ENCODE results near the gene ATP6V1D.

The ATP6V1D gene

DNA sequence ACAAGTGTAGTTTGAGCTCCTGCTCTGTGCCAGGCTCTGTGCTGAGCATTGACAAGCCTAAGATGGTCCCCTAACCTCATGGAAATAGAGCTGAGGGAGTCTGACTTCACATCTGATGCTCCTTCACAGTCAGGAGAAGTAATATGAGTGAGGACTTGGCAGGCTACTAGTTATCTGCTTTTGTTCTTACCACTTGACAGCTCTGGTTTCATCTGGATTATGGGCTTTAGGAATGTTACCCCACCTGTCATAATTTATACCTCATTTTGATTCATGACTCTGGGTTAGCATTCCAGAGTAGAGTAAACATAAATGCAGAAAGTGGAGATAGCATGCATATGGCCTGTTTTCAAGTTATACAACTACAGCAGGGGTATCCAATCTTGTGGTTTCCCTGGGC lies 40.5 kb downstream of the ATP6V1D start:
- H3K4me1 Mint-ChIP-seq, result peaks cover 4% of the 10 kb centered on the region
- H3K9me3 Mint-ChIP-seq, result no peaks in the 10 kb centered on the region

DNA sequence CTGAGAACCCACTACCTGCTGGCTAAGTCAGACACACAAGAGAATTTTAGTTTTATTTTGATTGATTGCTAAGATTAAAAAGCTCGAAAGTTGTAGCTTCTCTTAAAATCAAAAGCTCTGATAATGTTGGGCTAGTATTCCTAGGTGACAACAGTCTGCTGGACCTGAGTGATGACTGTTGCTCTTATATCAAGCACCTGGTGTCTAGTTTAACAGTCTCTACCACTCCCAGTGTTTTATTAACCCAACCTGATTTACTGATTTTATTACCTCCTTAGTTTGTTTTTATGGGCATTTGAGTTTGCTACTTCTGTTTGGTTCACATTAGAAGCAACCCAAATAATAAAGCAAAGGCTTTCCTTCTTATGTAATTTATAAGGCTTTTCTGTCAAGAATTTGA lies 41.8 kb downstream of the ATP6V1D start:
- Mint-ChIP-seq H3K4me1 (peaks cover 4% of the 10 kb centered on the region), H3K27ac (peak overlapping the region; percentile 76), H3K4me3 (no peak overlapping the region), H3K9me3 (no peaks in the 10 kb centered on the region), H3K36me3 (ENCODE audit: low read depth) (peaks cover 43% of the 10 kb centered on the region), H3K27me3 (ENCODE audit: low read depth, poor library complexity) (no peaks in the 10 kb centered on the region)
- TF ChIP-seq, protein P1, sequence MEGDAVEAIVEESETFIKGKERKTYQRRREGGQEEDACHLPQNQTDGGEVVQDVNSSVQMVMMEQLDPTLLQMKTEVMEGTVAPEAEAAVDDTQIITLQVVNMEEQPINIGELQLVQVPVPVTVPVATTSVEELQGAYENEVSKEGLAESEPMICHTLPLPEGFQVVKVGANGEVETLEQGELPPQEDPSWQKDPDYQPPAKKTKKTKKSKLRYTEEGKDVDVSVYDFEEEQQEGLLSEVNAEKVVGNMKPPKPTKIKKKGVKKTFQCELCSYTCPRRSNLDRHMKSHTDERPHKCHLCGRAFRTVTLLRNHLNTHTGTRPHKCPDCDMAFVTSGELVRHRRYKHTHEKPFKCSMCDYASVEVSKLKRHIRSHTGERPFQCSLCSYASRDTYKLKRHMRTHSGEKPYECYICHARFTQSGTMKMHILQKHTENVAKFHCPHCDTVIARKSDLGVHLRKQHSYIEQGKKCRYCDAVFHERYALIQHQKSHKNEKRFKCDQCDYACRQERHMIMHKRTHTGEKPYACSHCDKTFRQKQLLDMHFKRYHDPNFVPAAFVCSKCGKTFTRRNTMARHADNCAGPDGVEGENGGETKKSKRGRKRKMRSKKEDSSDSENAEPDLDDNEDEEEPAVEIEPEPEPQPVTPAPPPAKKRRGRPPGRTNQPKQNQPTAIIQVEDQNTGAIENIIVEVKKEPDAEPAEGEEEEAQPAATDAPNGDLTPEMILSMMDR (IDR thresholded peaks at IDR 0.05), result no peak
- no peak for DNase-seq

More for the DNA sequence above, 40.5 kb downstream of the ATP6V1D start:
- Mint-ChIP-seq H3K27ac (no peak overlapping the region), H3K4me3 (no peak overlapping the region), H3K36me3 (ENCODE audit: low read depth) (peaks cover 43% of the 10 kb centered on the region), H3K27me3 (ENCODE audit: low read depth, poor library complexity) (no peaks in the 10 kb centered on the region)
- DNase-seq, result no peak
- TF ChIP-seq, protein P1 (IDR thresholded peaks at IDR 0.05), result no peak

DNA sequence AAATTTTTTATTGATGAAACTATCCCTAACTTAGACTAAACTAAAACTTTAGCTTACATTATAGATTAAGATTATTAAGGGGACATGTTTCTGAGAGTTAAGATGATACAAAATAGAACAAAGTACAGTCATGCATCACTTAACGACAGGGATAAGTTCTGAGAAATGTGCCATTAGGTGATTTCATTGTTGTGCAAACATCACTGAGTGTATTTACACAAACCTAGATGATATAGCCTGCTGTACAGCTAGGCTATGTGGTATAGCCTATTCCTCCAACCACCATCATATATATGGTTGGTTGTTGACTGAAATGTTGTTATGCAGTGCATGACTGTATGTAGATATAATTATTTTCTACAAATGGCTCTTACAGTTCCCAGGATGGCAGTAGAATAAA lies 46.5 kb downstream of the ATP6V1D start:
- Mint-ChIP-seq H3K36me3 (ENCODE audit: low read depth) (peaks cover 19% of the 10 kb centered on the region), H3K27me3 (ENCODE audit: low read depth, poor library complexity) (no peaks in the 10 kb centered on the region), H3K4me1 (peaks cover 4% of the 10 kb centered on the region), H3K27ac (no peak overlapping the region), H3K4me3 (no peak overlapping the region), H3K9me3 (no peaks in the 10 kb centered on the region)
- no peak for DNase-seq
- TF ChIP-seq, protein P1 (IDR thresholded peaks at IDR 0.05), result no peak

- no peak for DNase-seq
- no peak overlapping the region for H3K4me3 Mint-ChIP-seq
- TF ChIP-seq, protein P1 (IDR thresholded peaks at IDR 0.05), result no peak
- H3K27me3 Mint-ChIP-seq (ENCODE audit: low read depth, poor library complexity), result no peaks in the 10 kb centered on the region
- H3K9me3 Mint-ChIP-seq, result no peaks in the 10 kb centered on the region
- H3K27ac Mint-ChIP-seq, result no peak overlapping the region
- H3K4me1 Mint-ChIP-seq, result no peaks in the 10 kb centered on the region
- peaks cover 18% of the 10 kb centered on the region for H3K36me3 Mint-ChIP-seq (ENCODE audit: low read depth)
Measured at GRCh38 chr14:67311868-67312267, 47.7 kb downstream of the ATP6V1D start.
